ENCODE measurements around the gene PDCD2. TPM values are rescaled to one million over a fixed set of nuclear protein-coding genes. Genes with fewer than 3 reads are reported as not detected.
"Not testable (repeated sequence)": the region's sequence is repeated elsewhere in the genome, so short reads cannot be mapped to it uniquely, and the experiment has no call there.

The PDCD2 gene
- total RNA-seq = 100 to 1,000 TPM; 139 to 165 (median 139) TPM

GRCh38 chr6:170584181-170584953 is at the start of gene PDCD2:
TSS of gene PDCD2 (minus strand) at chr6:170584637. CDS start at chr6:170584581, 56 bp downstream.
- no peaks in the 10 kb centered on the region for H3K9me3 Mint-ChIP-seq
- DNase-seq = peak; percentile 88
- peaks cover 32% of the 10 kb centered on the region for H3K36me3 Mint-ChIP-seq (ENCODE audit: insufficient read depth)
- peaks cover 31% of the 10 kb centered on the region for H3K4me1 Mint-ChIP-seq (ENCODE audit: low read depth)
- H3K27me3 Mint-ChIP-seq (ENCODE audit: low read depth) = peaks cover 1% of the 10 kb centered on the region
- H3K4me3 Mint-ChIP-seq = peak within 1 kb of the TSS; percentile 99
- peak; percentile 98 for ATAC-seq

GRCh38 chr6:170616020-170616554 is 31.6 kb upstream of the PDCD2 start:
- DNase-seq; ATAC-seq; H3K4me1 Mint-ChIP-seq (ENCODE audit: low read depth); H3K4me3 Mint-ChIP-seq; H3K36me3 Mint-ChIP-seq (ENCODE audit: insufficient read depth); H3K27me3 Mint-ChIP-seq (ENCODE audit: low read depth); H3K9me3 Mint-ChIP-seq: not testable (repeated sequence)

GRCh38 chr6:170612256-170612804 is 27.9 kb upstream of the PDCD2 start:
- peak; percentile 94 to 95 for ATAC-seq
- not testable (repeated sequence) for H3K36me3 Mint-ChIP-seq (ENCODE audit: insufficient read depth); H3K4me1 Mint-ChIP-seq (ENCODE audit: low read depth); H3K9me3 Mint-ChIP-seq; DNase-seq
- H3K27me3 Mint-ChIP-seq (ENCODE audit: low read depth) = peaks cover 38% of the 10 kb centered on the region
- peak overlapping the region; percentile 52 for H3K4me3 Mint-ChIP-seq

DNA sequence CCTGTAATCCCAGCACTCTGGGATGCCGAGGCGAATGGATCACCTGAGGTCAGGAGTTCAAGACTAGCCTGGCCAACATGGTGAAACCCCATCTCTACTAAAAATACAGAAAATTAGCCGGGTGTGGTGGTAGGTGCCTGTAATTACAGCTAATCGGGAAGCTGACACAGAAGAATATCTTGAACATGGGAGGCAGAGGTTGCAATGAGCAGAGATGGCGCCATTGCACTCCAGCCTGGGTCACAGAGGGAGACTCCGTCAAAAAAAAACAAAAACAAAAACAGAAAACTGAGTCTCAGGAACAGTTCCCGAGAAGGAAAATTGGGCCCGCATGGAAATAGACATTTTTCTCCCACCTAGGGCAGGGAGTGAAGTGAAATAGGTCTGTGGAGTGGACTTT is 24.8 kb upstream of the PDCD2 start:
- H3K36me3 Mint-ChIP-seq (ENCODE audit: insufficient read depth); H3K4me1 Mint-ChIP-seq (ENCODE audit: low read depth); H3K9me3 Mint-ChIP-seq; ATAC-seq; H3K4me3 Mint-ChIP-seq; DNase-seq: not testable (repeated sequence)
- H3K27me3 Mint-ChIP-seq (ENCODE audit: low read depth) = peaks cover 65% of the 10 kb centered on the region

DNA sequence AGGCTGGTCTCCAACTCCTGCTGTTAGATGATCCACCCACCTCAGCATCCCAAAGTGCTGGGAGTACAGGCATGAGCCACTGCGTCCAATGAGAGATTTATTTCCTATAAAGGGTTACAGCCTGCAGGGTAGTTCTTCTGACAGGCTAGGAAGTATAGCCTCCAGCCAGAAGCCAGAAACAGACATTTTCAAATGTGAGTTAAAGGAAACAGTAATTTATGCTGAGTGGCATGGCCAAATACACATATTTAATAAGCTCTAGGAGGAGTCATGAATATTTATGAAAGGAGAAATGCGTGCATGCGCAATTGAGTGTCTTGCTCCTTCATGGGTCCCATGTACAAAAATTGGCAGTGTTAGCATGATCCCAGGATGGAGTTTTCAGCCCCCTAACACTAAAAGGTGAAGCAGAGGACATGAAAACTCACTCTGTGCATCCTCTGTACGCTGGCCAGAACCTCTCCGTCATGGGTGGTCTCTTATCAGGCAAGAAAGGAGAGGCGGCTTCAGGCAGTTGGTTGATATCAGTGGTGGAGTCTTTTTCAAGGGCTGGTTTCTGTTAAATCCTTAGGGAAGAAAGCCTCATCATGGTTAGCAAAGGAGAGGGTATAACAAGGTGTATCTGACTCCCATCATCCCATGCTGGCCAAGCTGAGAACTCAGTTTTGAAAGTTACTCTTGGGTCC is 21.3 kb upstream of the PDCD2 start:
- peaks cover 60% of the 10 kb centered on the region for H3K27me3 Mint-ChIP-seq (ENCODE audit: low read depth)
- no peaks in the 10 kb centered on the region for H3K4me1 Mint-ChIP-seq (ENCODE audit: low read depth)
- ATAC-seq = no peak
- no peak overlapping the region for H3K4me3 Mint-ChIP-seq
- no peak for DNase-seq
- H3K9me3 Mint-ChIP-seq = no peaks in the 10 kb centered on the region
- no peaks in the 10 kb centered on the region for H3K36me3 Mint-ChIP-seq (ENCODE audit: insufficient read depth)

DNA sequence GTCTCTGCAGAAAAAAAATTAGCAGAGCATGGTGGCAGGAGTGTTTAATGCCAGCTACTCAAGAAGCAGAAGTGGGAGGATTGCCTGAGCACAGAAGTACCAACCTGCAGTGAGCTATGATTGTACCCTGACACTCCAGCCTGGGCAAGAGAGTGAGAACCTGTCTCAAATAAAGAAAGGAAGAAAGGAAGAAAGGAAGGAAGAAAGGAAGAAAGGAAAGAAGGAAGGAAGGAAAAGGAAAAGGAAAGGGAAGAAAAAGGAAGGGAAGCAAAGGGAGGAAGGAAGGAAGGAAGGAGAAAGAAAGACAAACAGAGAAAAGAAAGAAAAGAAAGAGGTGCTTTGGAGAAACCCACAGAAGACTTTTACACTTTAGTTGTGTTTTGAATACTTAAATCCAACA is 12.8 kb upstream of the PDCD2 start:
- DNase-seq (no peak), ATAC-seq (no peak)
- H3K9me3 Mint-ChIP-seq = peaks cover 16% of the 10 kb centered on the region
- H3K27me3 Mint-ChIP-seq (ENCODE audit: low read depth) = peaks cover 17% of the 10 kb centered on the region
- H3K36me3 Mint-ChIP-seq (ENCODE audit: insufficient read depth) = no peaks in the 10 kb centered on the region
- H3K4me3 Mint-ChIP-seq = no peak overlapping the region
- no peaks in the 10 kb centered on the region for H3K4me1 Mint-ChIP-seq (ENCODE audit: low read depth)

DNA sequence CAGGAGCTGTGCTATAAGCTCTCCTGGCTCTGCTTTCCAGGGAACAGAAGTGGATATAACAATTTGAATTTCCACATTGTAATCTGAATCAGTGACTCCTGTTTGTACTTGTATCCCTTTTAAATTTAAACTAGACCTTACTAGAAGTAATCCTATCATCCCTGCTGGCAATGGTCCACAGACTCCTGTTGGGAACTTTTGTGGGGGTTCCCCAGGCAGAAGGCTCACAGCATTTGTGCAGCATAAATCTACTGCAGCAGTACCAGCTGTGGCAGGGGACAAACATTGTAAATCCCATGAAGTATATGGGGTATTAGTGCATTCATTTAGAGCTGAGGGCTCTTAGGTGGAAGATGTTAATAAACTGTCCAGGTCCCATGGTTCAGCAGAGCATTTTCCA is 12.0 kb upstream of the PDCD2 start:
- Mint-ChIP-seq H3K4me3 (no peak overlapping the region), H3K9me3 (peaks cover 25% of the 10 kb centered on the region), H3K27me3 (ENCODE audit: low read depth) (peaks cover 17% of the 10 kb centered on the region), H3K4me1 (ENCODE audit: low read depth) (no peaks in the 10 kb centered on the region), H3K36me3 (ENCODE audit: insufficient read depth) (peaks cover 3% of the 10 kb centered on the region)
- no peak for ATAC-seq
- DNase-seq = no peak

DNA sequence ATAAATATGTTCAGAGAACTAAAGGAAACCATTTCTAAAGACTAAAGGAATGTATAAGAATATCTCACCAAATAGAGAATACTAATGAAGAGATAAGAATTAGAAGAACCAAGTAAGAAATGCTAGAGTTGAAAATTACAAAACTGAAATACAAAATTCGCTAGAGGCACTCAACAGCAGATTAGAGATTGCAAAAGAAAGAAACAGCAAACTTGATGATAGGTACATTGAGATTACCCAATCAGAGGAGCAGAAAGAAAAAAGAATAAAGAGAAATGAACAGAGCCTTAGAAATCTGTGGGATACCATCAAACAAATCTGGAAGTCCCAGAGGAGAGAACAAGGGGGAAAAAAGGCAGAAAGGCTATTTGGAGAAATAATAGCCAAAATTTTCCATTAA is 6.3 kb upstream of the PDCD2 start:
- no peaks in the 10 kb centered on the region for H3K4me1 Mint-ChIP-seq (ENCODE audit: low read depth)
- no peak for DNase-seq
- peaks cover 5% of the 10 kb centered on the region for H3K36me3 Mint-ChIP-seq (ENCODE audit: insufficient read depth)
- H3K27me3 Mint-ChIP-seq (ENCODE audit: low read depth) = peaks cover 19% of the 10 kb centered on the region
- no peak overlapping the region for H3K4me3 Mint-ChIP-seq
- peaks cover 41% of the 10 kb centered on the region for H3K9me3 Mint-ChIP-seq
- ATAC-seq = no peak

- H3K4me3 Mint-ChIP-seq = peak overlapping the region; percentile 99
- peaks cover 31% of the 10 kb centered on the region for H3K4me1 Mint-ChIP-seq (ENCODE audit: low read depth)
- peaks cover 29% of the 10 kb centered on the region for H3K36me3 Mint-ChIP-seq (ENCODE audit: insufficient read depth)
- peaks cover 5% of the 10 kb centered on the region for H3K27me3 Mint-ChIP-seq (ENCODE audit: low read depth)
- H3K9me3 Mint-ChIP-seq = peaks cover 4% of the 10 kb centered on the region
- ATAC-seq = no peak
- DNase-seq = no peak
These were observed 589 bp upstream of the PDCD2 start for GRCh38 chr6:170584954-170585498.

GRCh38 chr6:170583756-170584180 is 669 bp downstream of the PDCD2 start:
- DNase-seq = no peak
- H3K4me3 Mint-ChIP-seq = peak overlapping the region; percentile 99
- ATAC-seq = peak in 1 of 2 donors; percentile 0
- H3K36me3 Mint-ChIP-seq (ENCODE audit: insufficient read depth) = peaks cover 37% of the 10 kb centered on the region
- peaks cover 31% of the 10 kb centered on the region for H3K4me1 Mint-ChIP-seq (ENCODE audit: low read depth)
- no peaks in the 10 kb centered on the region for H3K9me3 Mint-ChIP-seq
- H3K27me3 Mint-ChIP-seq (ENCODE audit: low read depth) = peaks cover 1% of the 10 kb centered on the region

- no peak for ATAC-seq
These were observed 5.5 kb downstream of the PDCD2 start for GRCh38 chr6:170578909-170579308.

GRCh38 chr6:170575250-170575649 is 9.2 kb downstream of the PDCD2 start:
- no peak for ATAC-seq
- Mint-ChIP-seq H3K4me1 (ENCODE audit: low read depth) (no peaks in the 10 kb centered on the region), H3K27me3 (ENCODE audit: low read depth) (no peaks in the 10 kb centered on the region)

More at GRCh38 chr6:170578909-170579308, 5.5 kb downstream of the PDCD2 start:
- peaks cover 52% of the 10 kb centered on the region for H3K36me3 Mint-ChIP-seq (ENCODE audit: insufficient read depth)
- no peak for DNase-seq
- no peak overlapping the region for H3K4me3 Mint-ChIP-seq
- no peaks in the 10 kb centered on the region for H3K27me3 Mint-ChIP-seq (ENCODE audit: low read depth)
- H3K4me1 Mint-ChIP-seq (ENCODE audit: low read depth) = peaks cover 24% of the 10 kb centered on the region
- H3K9me3 Mint-ChIP-seq = no peaks in the 10 kb centered on the region

DNA sequence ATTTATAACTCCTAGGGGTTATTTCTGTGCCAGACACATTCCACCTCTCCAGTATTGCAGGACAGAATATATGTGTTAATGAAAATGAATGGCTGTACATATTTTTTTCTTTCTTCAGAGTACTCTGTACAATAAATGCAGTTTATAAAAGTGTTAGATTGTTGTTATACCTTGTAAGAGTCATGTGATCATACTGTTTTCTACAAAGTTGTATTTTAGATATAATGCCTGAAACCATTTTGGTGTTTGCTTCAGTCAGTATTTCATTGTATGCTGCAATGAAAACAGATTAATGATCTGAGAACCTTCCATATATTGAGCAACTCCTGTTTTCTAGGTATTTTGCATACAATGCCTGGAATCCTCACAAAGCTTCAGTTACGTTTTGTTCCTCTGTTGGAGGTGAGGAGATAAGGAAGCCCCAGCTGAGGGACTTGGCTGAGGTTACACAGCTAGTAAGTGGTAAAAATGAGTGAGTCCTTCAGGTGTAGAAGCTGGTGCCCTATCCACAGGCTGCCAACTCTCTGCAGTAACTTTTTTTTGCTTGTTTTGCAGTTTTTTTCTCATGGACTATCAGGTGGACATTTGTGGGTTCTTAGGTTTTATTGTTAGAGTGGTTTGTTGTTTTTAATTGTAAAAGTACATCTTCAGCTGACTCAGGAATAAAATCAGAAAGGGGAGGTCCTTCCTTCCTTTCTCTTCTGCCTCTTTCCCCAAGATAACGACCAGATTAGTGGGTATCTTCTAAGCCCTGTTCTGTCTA is 11.6 kb downstream of the PDCD2 start:
- Mint-ChIP-seq H3K36me3 (ENCODE audit: insufficient read depth) (peaks cover 33% of the 10 kb centered on the region), H3K4me3 (no peak overlapping the region), H3K27me3 (ENCODE audit: low read depth) (no peaks in the 10 kb centered on the region), H3K4me1 (ENCODE audit: low read depth) (no peaks in the 10 kb centered on the region), H3K9me3 (no peaks in the 10 kb centered on the region)
- ATAC-seq (no peak), DNase-seq (no peak)

More at GRCh38 chr6:170575250-170575649, 9.2 kb downstream of the PDCD2 start:
- Mint-ChIP-seq H3K4me3 (no peak overlapping the region), H3K9me3 (no peaks in the 10 kb centered on the region), H3K36me3 (ENCODE audit: insufficient read depth) (peaks cover 38% of the 10 kb centered on the region)
- DNase-seq = no peak

All from activated T-cell treated with anti-CD3 and anti-CD28 coated beads, Interleukin-2, amount 50 U/mL, for 4 hours (primary cell).